GM19035 (cell line): ENCODE results near the gene TOM1.

Experiments used
- ATAC-seq: cut with Tn5 transposase; IDR thresholded peaks from one replicate; pipeline ENCODE4 v1.9.1; 2021; ENCODE audit not compliant: unreplicated experiment

Gene TOM1

DNA sequence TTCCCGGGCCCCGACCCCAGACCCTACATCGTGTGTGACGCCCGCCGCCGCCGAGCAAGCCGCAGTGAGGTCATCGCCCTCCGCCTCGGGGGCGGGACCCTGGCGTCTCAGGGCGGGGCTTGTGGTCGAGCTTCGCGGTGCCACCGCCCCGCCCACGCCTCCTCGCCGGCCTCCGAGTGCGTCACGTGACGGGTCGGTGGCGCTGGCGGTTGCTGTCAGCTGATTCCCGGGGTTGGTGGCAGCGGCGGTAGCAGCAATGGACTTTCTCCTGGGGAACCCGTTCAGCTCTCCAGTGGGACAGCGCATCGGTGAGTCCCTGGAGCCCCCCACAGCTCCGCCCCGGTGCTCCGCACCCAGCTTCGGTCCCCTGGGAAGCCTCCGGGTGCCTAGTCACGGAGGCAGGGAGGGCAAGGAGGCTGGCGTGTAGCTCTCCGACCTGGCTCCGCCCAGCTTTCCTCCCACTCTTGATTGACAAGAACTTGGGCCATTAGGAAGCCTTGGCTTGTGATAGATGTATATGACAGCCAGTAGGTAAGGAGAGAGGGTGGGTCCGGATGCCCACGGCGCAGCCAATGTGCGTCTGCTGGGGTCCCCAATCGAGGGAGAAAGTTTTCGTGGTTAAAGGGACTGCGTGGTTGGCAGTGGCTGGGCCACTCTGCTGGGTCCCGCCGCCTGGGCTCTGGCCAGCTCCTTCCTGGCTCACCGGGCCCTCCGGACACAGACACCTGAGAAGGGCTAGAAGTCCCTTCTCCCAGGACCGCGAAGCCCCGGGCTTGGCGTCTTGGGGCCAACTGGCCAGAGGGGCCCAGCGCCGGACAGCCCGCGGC, at the start of gene TOM1:
Gene TOM1, plus strand, starts transcription at position 222 of the 827 bp plus-strand sequence. Its CDS starts 35 bp downstream, at position 257.
- peak; percentile 98 for ATAC-seq

DNA sequence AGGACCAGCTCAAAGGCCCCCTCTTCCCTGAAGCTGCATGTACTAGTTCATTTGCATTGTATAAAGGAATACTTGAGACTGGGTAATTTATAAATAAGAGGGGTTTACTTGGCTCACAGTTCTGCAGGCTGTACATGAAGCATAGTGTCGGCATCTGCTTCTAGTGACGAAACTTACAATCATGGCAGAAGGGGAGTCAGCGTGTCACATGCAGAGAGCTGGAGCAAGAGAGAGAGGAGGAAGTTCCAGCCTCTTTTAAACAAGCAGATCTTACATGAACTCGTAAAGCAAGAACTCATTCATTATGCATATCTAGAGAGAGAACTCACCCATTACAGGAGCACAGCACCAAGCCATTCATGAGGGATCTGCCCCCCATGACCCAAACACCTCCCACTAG, 49.5 kb upstream of the TOM1 start:
- ATAC-seq: no peak

DNA sequence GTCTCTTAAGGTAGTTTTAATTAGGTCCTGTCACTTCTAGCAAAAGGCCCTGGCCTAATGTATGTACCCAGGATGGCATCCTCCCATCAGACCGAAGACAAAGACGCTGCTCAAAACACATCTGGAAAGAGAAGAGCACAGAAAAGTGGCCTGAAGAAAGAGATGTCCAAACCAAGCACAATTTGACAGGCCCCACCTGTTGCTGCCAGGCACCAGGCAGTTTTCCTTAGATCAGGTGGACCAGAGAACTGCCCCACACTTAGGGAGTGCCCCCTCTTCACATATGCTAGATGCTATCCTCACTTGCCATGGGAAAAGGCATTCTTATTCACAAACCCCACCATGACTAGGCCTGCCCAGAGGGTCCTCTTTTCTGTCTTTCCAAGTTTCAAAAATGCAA, 45.7 kb upstream of the TOM1 start:
- ATAC-seq: no peak

DNA sequence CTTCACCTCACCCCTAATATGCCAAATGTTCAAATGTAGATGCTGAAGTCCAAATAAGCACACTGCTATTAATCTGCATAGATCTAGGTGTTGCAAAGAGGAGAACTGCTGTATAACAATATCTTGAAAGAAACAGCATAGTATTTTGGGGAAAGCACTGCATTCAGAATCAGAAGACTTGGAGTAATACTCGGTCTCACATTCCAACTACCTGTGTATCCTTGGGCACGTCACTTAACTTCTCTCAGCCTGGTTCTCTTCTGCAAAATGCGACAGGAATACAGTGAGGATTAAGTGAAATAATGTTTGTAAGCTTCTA, 42.7 kb upstream of the TOM1 start:
- no peak for ATAC-seq

DNA sequence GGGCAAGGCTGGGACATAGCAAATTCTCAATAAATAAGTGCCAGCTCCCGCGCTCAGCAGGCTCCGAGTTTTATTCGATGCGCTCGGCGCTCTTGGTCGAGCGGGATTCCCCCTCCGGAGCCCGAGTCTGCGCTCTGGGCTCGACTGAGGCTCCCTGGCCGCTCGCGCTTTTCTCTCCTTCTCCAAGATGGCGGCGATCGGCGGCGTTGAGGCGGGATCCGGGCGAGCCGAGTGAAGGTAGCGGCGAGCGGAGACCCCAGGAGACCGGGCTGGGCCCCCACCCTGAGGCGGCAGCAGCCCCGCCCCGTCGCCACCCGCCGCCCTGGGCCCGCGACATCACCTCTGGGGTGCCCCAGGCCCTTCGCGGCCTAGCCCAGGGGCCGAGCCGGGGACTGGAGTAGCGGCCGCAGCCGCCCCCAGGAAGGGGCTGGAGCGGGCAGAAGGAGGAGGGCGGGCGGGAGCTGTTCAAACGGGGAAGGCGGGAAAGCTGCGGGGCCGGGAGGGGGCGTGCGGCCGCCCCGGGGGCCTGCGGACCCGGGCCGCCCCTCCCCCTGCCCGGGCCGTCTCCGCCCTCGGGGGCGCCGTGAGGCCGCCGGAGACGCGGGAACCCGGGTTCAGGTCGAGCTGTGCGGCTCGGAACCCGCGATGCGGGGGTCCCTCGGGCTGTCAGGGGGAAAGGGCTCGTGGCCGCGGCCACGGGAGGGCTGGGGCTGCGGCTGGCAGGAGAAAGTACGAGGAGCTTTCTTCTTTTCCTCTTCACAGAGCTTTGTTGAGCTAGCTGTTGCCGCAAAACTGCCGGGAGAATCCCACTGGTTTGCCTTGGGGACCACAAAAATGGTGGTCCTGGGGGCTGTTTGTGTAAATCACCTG, 42.1 kb upstream of the TOM1 start, which contains the start of gene HMGXB4:
Gene HMGXB4, plus strand, starts transcription at position 173 of the 870 bp plus-strand sequence. CDS start 4,898 bp downstream, outside the sequence.
- ATAC-seq: peak; percentile 87

DNA sequence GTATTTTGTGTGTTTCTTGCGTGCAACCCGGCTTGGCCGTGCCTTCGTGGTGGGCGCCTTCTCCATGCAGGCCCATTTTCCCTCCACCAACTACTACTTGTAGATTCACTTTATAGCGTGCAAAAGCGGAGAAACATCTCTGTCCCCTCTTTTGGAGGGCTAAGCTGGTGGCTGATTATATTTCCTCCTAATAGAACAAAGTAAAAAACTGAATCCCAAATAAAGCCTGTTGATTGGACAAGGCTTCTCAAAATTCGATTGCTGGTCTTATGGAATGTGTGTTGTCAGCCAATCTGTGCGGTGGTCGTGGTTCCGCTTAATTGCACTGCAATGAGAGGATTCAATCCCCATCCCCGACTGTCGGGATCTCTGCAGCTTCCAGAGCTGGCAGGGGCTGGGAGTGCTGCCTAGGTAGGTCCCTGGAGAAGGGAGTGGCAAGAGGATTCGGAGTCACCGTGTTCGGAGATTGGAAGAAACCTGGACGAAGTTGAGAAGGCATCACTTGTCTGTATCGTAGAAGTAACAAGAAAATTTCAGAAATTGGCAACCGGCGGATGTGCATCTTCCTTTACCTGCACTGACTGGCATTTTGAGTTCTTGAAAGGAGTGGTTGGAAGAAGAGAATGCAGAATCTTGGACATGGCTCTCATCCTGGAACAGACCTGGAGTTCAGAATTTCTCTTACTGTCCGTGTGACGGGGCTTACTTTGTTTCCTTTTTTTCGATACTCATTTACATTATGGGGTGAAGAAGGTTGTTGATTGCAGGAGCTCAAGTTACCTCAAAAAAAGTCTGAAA, 41.3 kb upstream of the TOM1 start:
- ATAC-seq: no peak

DNA sequence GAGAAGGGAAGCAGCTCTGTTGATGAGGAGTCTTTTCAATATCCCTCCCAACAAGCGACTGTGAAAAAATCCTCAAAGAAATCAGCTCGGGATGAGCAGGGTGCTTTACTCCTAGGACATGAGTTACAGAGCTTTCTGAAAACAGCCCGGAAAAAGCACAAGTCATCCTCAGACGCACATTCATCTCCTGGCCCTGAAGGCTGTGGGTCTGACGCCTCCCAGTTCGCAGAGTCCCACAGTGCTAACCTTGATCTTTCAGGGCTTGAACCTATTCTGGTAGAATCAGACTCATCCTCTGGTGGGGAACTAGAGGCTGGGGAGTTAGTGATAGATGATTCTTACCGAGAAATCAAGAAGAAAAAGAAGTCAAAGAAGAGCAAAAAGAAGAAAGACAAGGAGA, 34.7 kb upstream of the TOM1 start:
- no peak for ATAC-seq

DNA sequence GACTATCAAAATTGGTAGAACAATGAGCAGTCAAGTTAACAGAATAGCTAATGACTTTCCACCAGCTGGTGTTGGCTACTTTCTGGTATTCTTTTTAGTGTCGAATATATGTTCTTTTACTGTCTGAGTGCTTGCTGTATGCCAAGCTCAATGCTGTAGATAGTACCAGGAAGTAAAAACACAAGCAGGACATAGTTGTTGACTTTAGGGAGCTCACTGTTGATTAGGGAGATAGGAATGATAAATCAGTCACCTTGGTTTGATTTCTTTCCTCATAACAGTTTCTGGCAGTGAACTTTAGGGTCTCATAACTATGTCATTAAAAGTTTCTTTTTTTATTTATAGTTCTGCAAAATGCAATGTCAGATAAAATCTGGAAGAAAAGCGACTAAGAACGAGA, 33.4 kb upstream of the TOM1 start:
- no peak for ATAC-seq

DNA sequence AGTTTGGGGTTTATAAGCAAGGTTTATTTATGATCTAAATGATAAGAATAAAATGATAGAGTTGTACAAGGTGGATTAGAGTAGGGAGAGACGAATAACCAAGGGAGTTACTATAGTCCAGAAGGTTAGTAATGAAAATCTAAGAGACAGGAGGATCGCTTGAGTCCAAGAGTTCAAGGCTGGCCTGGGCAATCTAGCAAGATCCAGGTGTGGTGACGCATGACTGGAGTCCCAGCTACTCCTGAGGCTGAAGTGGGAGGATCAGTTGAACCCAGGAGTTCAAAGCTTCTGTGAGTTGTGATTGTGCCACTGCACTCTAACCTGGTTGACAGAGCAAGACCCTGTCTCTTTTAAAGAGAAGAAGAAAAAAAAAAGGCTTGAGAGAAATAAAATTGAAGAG, 30.1 kb upstream of the TOM1 start:
- ATAC-seq: no peak

DNA sequence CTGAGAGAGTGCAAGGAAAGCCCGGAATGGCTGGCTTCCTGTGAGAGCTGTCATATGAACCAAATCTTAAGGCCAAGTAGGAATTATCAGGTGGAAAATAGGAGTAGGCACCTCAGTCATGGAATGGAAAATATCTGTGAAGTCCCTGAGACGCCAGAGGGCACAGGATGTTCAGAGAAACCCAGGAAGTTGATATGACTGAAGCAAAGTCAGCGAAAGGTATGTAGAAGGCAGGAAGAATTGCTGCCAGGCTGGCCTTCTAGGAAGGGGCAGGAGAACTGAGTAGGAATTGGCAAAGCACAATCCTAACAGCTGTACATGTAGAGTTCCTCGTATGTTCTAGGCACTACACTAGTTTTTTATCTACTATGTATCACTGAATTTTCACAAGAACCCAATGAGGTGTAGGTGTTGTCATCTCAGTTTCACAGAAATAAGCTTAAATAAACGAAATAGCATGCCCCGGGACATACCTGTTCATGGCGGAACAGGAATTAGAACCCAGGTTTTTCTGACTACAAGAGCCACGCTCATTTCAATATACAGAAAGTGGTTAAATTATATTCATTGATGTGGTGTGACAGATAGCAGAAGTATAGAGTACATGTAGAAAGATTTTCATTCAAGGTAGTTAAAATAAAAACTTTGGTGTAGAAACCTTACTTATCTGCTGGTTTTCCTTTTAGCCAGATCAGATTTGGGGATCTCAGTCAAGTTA, 25.4 kb upstream of the TOM1 start:
- no peak for ATAC-seq

DNA sequence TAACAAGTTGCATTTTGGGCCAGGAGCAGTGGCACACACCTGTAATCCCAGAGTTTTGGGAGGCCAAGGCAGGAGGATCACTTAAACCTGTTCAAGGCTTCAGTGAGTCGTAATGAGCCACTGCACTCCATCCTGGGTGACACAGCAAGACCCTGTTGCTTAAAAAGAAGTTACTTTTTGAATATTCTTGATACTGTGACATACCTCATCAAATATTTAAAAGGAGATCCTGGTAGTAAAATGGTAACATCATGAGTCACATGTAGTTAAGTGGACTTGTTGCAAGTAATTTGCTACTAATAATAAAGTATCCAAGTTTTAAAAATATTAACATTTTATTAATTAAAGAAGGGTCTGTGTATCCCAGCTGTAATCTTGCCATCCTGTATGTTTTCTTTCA, 24.1 kb upstream of the TOM1 start:
- no peak for ATAC-seq

DNA sequence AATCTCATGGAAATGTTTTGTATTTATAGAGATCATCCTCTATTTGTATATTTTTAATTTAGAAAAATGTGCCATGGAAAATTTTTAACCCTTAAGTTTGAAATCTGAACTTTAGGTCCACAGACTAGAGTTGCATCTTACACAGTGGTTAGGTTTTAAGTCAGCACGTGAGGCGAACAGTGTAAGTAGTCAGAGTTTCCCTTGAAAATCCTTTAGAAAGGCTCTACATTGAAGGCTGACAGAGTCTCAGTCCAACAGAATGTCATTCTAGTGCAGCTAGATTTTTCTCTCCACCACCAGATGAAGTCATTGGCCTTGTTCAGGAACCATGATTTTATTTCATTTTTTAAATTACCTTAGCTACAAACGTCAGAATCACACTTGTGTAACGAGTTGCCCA, 23.7 kb upstream of the TOM1 start:
- no peak for ATAC-seq

DNA sequence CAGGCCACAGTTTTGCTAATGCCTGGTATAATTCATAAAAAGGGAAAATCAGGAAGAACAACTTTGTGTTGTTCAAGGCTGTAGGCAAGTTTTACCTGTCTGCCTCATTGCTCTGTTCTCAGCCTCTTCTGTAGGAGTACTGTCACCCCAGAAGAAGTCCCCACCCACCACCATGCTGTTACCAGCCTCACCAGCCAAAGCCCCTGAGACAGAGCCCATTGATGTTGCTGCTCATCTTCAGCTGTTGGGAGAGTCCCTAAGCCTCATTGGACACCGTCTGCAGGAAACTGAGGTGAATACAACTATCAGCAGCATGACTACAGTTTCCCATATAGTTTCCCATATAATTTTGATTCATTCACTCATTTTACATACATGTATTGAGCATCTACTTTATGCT, 11.6 kb upstream of the TOM1 start:
- ATAC-seq: no peak

DNA sequence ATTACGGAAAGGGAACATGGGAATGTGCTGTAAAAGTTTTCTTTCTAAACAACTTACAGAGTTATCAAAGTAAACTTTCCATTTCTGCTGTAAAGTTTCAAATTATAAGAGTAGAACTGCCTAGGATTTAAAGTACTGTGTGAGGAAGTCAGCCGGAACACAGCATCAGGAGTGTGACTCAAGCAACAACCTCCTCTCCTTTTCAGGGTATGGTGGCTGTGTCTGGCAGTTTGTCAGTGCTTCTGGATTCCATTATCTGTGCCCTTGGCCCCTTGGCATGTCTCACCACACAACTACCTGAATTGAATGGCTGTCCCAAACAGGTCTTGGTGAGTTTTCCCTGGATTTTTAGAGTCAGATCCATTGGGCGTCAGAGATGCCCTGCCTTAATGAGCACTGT, 6.9 kb upstream of the TOM1 start:
- ATAC-seq: no peak

DNA sequence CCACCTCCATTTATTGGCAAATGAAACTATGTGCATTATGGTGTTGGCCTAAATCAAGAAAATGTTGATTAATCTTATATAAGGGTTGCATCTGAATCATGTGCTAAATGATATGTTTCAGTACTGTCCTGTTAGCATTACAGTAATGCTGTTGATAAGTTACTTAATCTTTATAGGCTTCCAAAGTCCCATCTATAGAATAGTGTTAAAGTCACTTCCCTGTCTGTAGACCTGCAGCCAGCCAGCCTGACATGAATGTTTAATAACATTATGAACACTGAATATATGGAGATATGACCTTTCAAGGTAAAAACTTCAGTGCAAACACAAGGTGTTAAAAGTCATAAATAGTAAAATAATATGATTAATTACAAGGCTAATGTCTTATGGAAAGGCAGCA, 3.6 kb upstream of the TOM1 start:
- no peak for ATAC-seq

DNA sequence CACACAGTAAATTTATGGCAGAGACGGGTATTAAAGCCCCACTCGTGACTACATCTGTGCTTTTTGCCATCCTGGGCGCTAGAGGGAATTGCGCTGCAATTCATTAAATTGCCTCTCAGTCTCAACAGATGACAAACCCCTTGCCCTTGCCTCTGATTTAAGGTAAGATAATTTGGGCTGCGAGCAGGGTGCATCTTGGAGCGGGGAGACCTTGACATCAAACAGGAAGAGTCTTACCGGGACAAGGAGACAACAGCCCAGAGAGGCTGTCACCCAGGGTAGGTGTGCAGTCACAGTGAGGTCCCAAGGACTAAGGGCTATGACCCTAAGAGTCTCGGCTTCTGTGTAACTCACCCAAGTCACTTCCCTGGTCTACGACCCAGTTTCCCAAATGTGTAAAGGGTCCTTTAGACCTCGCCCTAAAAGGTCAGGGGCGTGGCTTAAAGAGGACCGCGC, 449 bp upstream of the TOM1 start:
- ATAC-seq: peak; percentile 12

DNA sequence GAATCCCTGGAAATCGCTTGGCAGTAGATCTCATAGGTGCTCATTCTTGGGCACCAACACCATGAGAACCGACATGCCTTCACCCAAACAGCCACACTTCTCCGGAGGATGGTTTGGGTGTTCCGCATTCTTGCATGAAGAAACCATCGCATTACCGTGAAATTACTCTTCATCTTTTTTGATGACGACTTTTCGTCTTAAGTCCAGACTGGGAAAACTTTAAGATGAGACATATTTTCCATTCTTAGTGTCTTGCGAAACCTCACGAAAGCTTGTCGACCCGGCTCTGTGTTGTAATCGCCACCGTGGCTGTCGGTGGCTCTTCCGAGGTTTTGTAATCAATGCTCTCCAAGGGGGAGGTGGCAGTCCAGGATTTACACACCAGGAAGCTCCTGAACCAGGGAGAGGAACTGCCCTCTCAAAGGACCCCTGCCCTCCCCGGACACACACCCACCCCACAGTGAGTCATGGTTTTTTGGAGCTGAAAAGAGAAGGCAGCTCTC, 1.7 kb downstream of the TOM1 start:
- no peak for ATAC-seq

DNA sequence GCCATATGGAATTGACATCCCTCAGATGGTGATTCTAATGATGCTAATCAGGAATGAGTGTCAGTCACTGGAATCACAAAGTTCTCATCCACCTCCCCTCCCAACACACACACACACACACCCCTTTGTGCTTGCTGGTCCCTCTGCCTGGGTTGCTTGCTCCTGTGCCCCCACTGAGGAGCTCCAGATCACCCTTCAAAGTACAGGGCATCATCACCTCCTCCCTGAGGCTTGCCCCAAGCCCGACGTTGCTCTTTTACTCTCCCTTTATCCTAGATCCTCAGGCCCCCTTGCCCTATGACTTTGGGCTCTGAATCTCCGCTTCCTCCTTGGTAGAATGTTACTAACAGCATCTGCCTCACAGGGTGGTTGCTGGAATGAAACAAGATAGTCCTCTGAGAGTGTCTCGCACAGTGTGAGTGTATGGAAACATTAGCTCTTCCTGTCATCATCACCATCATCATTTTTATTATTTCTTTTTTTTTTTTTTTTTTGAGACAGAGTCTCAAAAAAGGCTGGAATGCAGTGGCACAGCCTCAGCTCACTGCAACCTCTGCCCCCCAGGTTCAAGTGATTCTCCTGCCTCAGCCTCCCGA, 3.4 kb downstream of the TOM1 start:
- no peak for ATAC-seq

DNA sequence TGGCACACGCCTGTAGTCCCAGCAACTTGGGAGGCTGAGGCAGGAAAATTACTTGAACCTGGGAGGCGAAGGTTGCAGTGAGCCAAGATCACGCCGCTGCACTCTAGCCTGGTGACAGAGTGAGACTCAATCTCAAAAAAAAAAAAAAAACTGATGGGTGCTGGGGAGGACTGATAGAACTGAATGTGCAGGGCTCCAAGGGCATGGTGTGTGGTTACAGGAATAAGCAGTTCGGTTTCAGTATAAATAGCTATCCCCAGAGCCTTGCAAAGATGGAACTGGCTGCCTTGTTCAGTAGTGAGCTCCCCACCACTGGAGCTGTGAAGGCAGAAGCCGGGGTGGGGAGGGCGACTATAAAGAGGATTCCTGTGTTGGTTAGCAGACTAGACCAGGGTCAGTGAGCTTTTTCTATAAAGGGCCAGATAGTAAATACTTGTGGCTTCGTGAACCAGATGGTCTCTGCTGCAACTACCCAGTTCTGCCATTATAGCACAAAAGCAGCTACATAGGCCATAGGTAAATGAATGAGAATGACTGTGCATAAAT, 5.9 kb downstream of the TOM1 start:
- no peak for ATAC-seq
